ENCODE results near the gene OR52W1.
"Not testable (repeated sequence)": the region's sequence is repeated elsewhere in the genome, so short reads cannot be mapped to it uniquely, and the experiment has no call there.

Gene OR52W1

DNA sequence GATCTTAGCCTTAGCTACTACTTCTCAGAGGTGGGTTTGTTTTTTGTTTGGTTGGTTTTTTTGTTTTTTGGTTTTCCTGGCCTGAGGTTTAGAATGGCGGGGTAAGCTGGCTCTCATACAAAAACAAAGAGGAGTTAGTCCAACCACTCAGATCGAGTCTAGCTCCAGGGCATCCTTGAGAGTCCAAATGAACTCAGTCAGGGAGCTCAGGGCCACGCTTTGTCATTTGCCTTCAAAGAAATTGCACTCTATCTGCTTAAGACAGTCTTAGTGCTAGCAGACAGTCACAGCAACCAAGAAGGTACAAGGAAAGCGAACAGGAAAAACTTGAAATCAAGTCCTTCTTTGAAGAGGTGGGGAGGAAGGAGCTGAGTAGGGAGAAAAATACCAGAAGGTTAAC lies 17.5 kb downstream of the OR52W1 start:
- in situ Hi-C loops (cut with MboI; ENCODE audit: low sequenced_read_pairs), result no loop called here

DNA sequence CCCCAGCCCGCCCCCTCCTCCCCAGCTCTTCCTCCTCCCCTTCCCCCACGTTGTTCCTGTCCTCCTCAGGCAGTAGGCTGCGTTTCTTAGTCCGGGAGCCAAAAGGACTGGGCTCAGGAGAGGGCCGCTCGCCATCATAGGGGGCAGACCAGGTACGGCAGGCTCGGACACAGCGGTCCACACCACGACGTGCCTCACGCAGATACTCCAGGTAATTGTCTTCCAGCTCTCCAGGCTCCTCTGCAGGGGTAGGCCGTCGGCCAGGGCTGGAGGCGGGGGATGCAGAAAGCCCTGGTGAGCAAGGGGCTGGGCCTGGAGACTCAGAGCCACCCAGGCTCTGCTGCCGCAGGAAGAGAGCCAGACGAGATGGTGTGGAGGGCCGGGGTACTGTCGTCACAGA lies 18.7 kb downstream of the OR52W1 start:
- in situ Hi-C loops (cut with MboI; ENCODE audit: low sequenced_read_pairs), result no loop called here

DNA sequence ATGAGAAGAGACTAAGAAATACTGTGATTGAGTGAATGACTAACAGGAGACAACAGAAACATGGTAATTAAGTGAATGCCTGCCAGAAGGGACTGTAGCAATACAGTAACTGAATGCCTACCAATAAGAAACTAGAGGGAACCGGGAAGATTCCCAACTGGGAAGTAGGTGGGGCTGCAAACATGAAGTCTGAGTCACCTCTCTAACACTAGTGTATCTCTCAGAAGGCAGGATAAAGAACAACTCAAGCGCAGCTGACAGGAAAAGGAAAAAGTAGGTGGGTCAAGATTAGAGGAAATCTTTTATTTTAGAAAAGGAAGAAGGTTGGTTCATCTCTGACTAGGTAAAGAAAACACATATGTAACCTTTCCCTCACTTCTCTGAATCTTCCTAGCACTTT lies 20.3 kb downstream of the OR52W1 start:
- in situ Hi-C loops (cut with MboI; ENCODE audit: low sequenced_read_pairs), result no loop called here

DNA sequence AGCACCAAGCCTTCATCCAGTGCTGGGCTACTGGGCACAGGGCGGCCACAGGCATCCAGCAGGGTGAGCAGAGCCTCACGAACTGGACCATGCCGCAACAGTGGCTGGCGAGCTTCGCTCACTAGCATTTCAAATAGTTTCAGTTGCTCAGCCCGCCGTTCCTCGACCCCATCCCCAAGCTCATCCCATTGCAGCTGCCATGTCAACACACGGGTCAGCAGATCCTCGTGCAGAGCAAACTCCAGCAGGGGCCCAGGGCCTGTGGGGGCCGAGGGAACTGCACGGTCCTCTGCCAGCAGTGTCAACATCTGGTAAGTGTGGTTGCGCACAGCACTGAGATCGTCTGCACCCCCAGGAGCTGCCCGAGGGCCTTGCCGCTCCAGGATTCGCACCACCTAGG lies 24.8 kb downstream of the OR52W1 start:
- in situ Hi-C loops (cut with MboI; ENCODE audit: low sequenced_read_pairs), result no loop called here

DNA sequence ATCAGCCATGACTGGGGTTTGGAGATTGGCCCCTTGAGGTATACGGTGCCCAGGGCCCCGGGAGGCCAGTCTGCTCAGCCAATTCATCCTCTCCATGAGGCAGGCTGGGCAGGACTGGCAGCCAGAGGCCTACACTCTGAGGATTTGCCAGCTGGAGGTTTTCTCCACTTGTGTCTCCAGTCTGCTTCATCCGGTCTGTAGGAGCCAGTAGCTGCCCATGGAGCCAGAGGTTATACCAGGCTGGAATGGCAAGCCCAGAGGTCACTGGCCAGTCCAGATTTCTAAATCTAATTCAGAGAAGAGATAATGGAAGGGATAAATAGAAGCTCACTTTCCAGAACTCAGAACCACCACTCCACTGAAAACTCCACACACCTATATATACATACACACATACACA lies 25.4 kb downstream of the OR52W1 start:
- in situ Hi-C loops (cut with MboI; ENCODE audit: low sequenced_read_pairs), result no loop called here

GRCh38 chr11:6225024-6225423 lies 26.0 kb downstream of the OR52W1 start:
- in situ Hi-C loops (cut with MboI; ENCODE audit: low sequenced_read_pairs), result no loop called here

- in situ Hi-C loops (cut with MboI; ENCODE audit: low sequenced_read_pairs), result no loop called here
These were observed 26.9 kb downstream of the OR52W1 start for GRCh38 chr11:6225896-6226295.

GRCh38 chr11:6228520-6228919 lies 29.5 kb downstream of the OR52W1 start:
- in situ Hi-C loops (cut with MboI; ENCODE audit: low sequenced_read_pairs), result no loop called here

DNA sequence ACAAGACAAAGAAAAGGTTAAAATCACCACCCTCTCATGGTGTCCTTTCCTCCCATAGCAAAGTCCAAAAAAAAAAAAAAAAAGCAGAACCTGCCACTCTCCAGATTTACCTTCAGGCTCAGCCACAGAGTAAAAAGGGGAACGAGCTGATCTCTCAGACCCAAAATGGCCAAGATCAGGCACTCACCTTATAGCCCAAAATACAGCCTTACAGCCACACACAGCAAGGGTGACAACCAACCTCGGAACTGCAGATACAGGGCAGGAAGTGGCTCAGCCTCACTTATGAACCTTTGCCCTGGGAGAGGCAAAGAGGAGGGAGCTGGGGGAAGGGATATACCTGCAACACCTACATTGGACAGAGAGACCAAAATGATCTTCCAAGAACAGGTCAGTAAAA lies 30.9 kb downstream of the OR52W1 start:
- in situ Hi-C loops (cut with MboI; ENCODE audit: low sequenced_read_pairs), result no loop called here

- in situ Hi-C loops (cut with MboI; ENCODE audit: low sequenced_read_pairs), result no loop called here
These were observed 33.9 kb downstream of the OR52W1 start for GRCh38 chr11:6232899-6233298.

- in situ Hi-C loops (cut with MboI; ENCODE audit: low sequenced_read_pairs), result no loop called here
These were observed 35.0 kb downstream of the OR52W1 start for GRCh38 chr11:6233984-6234386.

- in situ Hi-C loops (cut with MboI; ENCODE audit: low sequenced_read_pairs), result no loop called here
These were observed 35.5 kb downstream of the OR52W1 start, which contains the start of gene FHIP1B for GRCh38 chr11:6234387-6235107. FHIP1B (minus strand) TSS chr11:6234636; CDS start chr11:6224516, 10,120 bp downstream.

DNA sequence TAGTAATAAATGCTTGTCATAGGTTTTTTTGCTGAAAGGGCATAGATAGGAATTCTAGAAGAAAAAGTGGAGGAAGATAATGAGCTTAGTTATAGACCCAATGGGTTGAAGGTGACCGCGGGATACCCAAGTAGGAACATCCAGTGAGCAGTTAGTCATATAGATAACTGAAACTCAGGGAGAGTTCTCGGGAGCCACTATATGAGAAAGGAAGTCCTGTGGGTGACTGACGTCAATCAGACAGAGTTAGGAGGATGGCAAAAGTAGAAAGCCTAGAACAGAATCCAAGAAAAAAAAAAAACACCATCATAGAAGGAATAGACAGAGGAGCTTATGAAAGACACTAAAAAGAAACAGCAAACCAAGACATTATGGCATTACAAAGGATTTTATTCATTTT lies 38.2 kb downstream of the OR52W1 start:
- in situ Hi-C loops (cut with MboI; ENCODE audit: low sequenced_read_pairs), result no loop called here

GRCh38 chr11:6237761-6238302 lies 38.8 kb downstream of the OR52W1 start:
- in situ Hi-C loops (cut with MboI; ENCODE audit: low sequenced_read_pairs), result no loop called here

- in situ Hi-C loops (cut with MboI; ENCODE audit: low sequenced_read_pairs), result no loop called here
These were observed 39.9 kb downstream of the OR52W1 start, which contains the start of gene CNGA4 for GRCh38 chr11:6238902-6239301. CNGA4 (plus strand) TSS chr11:6239089; CDS start chr11:6239207, 118 bp downstream.

DNA sequence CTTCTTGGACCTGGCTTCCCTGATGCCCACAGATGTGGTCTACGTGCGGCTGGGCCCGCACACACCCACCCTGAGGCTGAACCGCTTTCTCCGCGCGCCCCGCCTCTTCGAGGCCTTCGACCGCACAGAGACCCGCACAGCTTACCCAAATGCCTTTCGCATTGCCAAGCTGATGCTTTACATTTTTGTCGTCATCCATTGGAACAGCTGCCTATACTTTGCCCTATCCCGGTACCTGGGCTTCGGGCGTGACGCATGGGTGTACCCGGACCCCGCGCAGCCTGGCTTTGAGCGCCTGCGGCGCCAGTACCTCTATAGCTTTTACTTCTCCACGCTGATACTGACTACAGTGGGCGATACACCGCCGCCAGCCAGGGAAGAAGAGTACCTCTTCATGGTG lies 41.1 kb downstream of the OR52W1 start:
- in situ Hi-C loops (cut with MboI; ENCODE audit: low sequenced_read_pairs), result no loop called here

GRCh38 chr11:6240781-6241180 lies 41.8 kb downstream of the OR52W1 start:
- in situ Hi-C loops (cut with MboI; ENCODE audit: low sequenced_read_pairs), result no loop called here

DNA sequence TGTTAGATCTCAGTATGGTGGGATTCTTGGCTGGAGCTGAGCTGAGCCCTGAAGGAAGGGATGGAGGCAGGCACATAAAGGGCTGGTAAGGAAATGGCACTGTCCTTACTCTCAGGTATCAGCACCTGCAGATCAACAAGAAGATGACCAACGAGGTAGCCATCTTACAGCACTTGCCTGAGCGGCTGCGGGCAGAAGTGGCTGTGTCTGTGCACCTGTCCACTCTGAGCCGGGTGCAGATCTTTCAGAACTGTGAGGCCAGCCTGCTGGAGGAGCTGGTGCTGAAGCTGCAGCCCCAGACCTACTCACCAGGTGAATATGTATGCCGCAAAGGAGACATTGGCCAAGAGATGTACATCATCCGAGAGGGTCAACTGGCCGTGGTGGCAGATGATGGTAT lies 42.3 kb downstream of the OR52W1 start:
- in situ Hi-C loops (cut with MboI; ENCODE audit: low sequenced_read_pairs), result no loop called here

DNA sequence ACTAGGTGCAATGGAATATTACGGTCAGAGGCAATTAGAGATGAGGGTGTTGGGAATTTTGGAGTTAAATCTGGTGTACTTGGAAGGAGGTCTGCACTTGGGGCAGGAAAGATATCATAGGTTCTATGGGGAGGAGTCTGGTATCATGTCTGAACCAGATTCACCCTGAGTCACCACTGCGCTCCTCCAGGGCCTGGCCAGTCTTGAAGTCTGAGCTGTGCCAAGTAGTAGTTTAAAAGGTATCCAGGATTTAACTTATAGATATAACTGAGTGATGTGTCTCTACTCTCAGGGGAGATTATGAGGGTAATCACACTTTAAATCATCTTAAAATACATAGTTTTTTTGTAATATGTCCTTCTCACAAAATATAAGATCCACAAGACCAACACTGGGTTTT lies 46.5 kb downstream of the OR52W1 start:
- in situ Hi-C loops (cut with MboI; ENCODE audit: low sequenced_read_pairs), result no loop called here

DNA sequence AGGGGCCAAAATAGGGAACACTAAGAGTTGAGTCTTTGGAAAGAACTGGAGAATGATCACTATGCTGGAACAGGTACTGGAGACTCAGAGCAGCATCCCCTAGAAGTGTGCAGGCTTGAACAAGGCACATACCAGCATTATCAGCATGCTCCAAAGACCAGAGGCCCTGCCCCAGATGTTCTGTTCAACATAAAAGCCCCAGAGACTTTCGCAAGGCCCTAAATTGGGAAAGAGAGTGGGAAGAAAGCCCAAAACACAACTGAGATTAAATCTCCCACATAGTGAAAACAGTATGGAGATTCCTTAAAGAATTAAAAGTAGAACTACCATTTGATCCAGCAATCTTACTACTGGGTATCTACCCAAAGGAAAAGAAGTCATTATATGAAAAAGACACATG lies 49.2 kb downstream of the OR52W1 start:
- in situ Hi-C loops (cut with MboI; ENCODE audit: low sequenced_read_pairs), result no loop called here

GRCh38 chr11:6248897-6249296 lies 49.9 kb downstream of the OR52W1 start:
- in situ Hi-C loops (cut with MboI; ENCODE audit: low sequenced_read_pairs), result not testable (repeated sequence)
